Right hindlimb (tissue), 1 donor: ENCODE data around the gene SLC4A3.

Source experiments
- DNase-seq: peaks from one replicate; pipeline ENCODE4 v3.0.0-alpha.2; 2018

SLC4A3 gene

GRCh38 chr2:219634171-219634940 is 6.9 kb downstream of the SLC4A3 start:
- DNase-seq: peak; percentile 12

- peak; percentile 12 for DNase-seq
These were observed 7.7 kb downstream of the SLC4A3 start for GRCh38 chr2:219634951-219635751.

- no peak for DNase-seq
These were observed 8.9 kb downstream of the SLC4A3 start for GRCh38 chr2:219636144-219636915.

- no peak for DNase-seq
These were observed 9.8 kb downstream of the SLC4A3 start for GRCh38 chr2:219636941-219637841.

- no peak for DNase-seq
These were observed 10.4 kb downstream of the SLC4A3 start for GRCh38 chr2:219637842-219638185.

- DNase-seq: no peak
These were observed 11.0 kb downstream of the SLC4A3 start for GRCh38 chr2:219638217-219638947.

GRCh38 chr2:219638948-219639755 is 11.7 kb downstream of the SLC4A3 start:
- DNase-seq: no peak

GRCh38 chr2:219641390-219642068 is 14.1 kb downstream of the SLC4A3 start:
- no peak for DNase-seq

- DNase-seq: no peak
These were observed 14.6 kb downstream of the SLC4A3 start for GRCh38 chr2:219642069-219642454.

- DNase-seq: peak; percentile 96
These were observed 15.1 kb downstream of the SLC4A3 start for GRCh38 chr2:219642465-219643083.

GRCh38 chr2:219643084-219643473 is 15.6 kb downstream of the SLC4A3 start:
- DNase-seq: no peak

- no peak for DNase-seq
These were observed 16.5 kb downstream of the SLC4A3 start for GRCh38 chr2:219643788-219644398.

GRCh38 chr2:219644801-219645480 is 17.5 kb downstream of the SLC4A3 start:
- DNase-seq: peak; percentile 66

GRCh38 chr2:219645631-219646527 is 18.4 kb downstream of the SLC4A3 start:
- DNase-seq: no peak

GRCh38 chr2:219648176-219648575 is 20.7 kb downstream of the SLC4A3 start:
- DNase-seq: no peak

- DNase-seq: no peak
These were observed 21.5 kb downstream of the SLC4A3 start for GRCh38 chr2:219648963-219649362.

GRCh38 chr2:219650426-219651248 is 23.2 kb downstream of the SLC4A3 start:
- DNase-seq: no peak
